Liver (tissue), 9 donors: Measurements from ENCODE around the gene MDN1. TPM values are rescaled to one million over a fixed set of nuclear protein-coding genes. Genes with fewer than 3 reads are reported as not detected.

Experiments used
- DNase-seq: peaks from one replicate; pipeline ENCODE4 v3.0.0-alpha.2; 2017; ENCODE audit warnings: low spot score
- H3K27ac ChIP-seq, 2 donors: one replicate each; pipeline ENCODE4 v1.7.0; 2013; ENCODE audit warnings: inconsistent platforms in 2 of 2, low read length in 2 of 2, control low read depth in 1 of 2, low read depth in 1 of 2, mild to moderate bottlenecking in 1 of 2
- H3K27me3 ChIP-seq, 4 donors: one replicate each; pipeline versions ENCODE4 v1.6.1 to v1.7.0; 2013; ENCODE audit warnings: low read length in 3 of 4, inconsistent platforms in 1 of 4, mild to moderate bottlenecking in 1 of 4, moderate library complexity in 1 of 4; ENCODE audit not compliant: control insufficient read depth in 4 of 4, insufficient read depth in 4 of 4
- H3K36me3 ChIP-seq, 4 donors: one replicate each; pipeline versions ENCODE4 v1.6.1 to v1.7.0; 2013; ENCODE audit warnings: low read length in 3 of 4, mild to moderate bottlenecking in 3 of 4, low read depth in 1 of 4, moderate library complexity in 1 of 4; ENCODE audit not compliant: control insufficient read depth in 4 of 4, insufficient read depth in 3 of 4
- H3K4me1 ChIP-seq, 4 donors: one replicate each; pipeline versions ENCODE4 v1.6.1 to v1.7.0; 2013; ENCODE audit warnings: low read length in 3 of 4, mild to moderate bottlenecking in 3 of 4, moderate library complexity in 1 of 4; ENCODE audit not compliant: control insufficient read depth in 4 of 4, insufficient read depth in 4 of 4
- H3K4me3 ChIP-seq, 3 donors: one replicate each; pipeline versions ENCODE4 v1.6.1 to v1.7.0; 2013; ENCODE audit warnings: low read length in 3 of 3, control low read depth in 1 of 3, low read depth in 1 of 3, mild to moderate bottlenecking in 1 of 3
- H3K9ac ChIP-seq, 2 donors: one replicate each; pipeline ENCODE4 v1.7.0; 2013; ENCODE audit warnings: low read length in 2 of 2, mild to moderate bottlenecking in 2 of 2, moderate library complexity in 2 of 2, control low read depth in 1 of 2, low read depth in 1 of 2
- H3K9me3 ChIP-seq, 4 donors: one replicate each; pipeline versions ENCODE4 v1.6.1 to v1.7.0; 2013; ENCODE audit warnings: low read length in 3 of 4; ENCODE audit not compliant: control insufficient read depth in 4 of 4
- ATF3 ChIP-seq: IDR thresholded peaks from 2 replicates; pipeline ENCODE4 v1.6.1; 2016; ENCODE audit warnings: antibody characterized with exemption
- FOXA1 ChIP-seq: IDR thresholded peaks from 2 replicates; pipeline ENCODE4 v1.6.1; 2016; ENCODE audit warnings: antibody characterized with exemption
- FOXA2 ChIP-seq: IDR thresholded peaks from 2 replicates; pipeline ENCODE4 v1.6.1; 2016; ENCODE audit warnings: antibody characterized with exemption
- GABPA ChIP-seq, 2 donors: IDR thresholded peaks in 1 of 2; conservative IDR thresholded peaks in 1 of 2; 2 replicates each; pipeline ENCODE4 v1.6.1; 2016; ENCODE audit warnings: antibody characterized with exemption in 2 of 2, mild to moderate bottlenecking in 1 of 2, moderate library complexity in 1 of 2
- HNF4A ChIP-seq, 2 donors: conservative IDR thresholded peaks; 2 replicates each; pipeline ENCODE4 v1.6.1; 2016; ENCODE audit warnings: antibody characterized with exemption in 2 of 2, mild to moderate bottlenecking in 2 of 2
- JUND ChIP-seq, 2 donors: IDR thresholded peaks; 2 replicates each; pipeline ENCODE4 v1.6.1; 2016; ENCODE audit warnings: antibody characterized with exemption in 2 of 2
- NR2F2 ChIP-seq: IDR thresholded peaks from 2 replicates; pipeline ENCODE4 v1.6.1; 2016; ENCODE audit warnings: antibody characterized with exemption
- RXRA ChIP-seq, 2 donors: IDR thresholded peaks; 2 replicates each; pipeline ENCODE4 v1.6.1; 2017 to 2018; ENCODE audit warnings: antibody characterized with exemption in 2 of 2, mild to moderate bottlenecking in 1 of 2
- SP1 ChIP-seq: IDR thresholded peaks from 2 replicates; pipeline ENCODE4 v1.6.1; 2018; ENCODE audit warnings: antibody characterized with exemption, mild to moderate bottlenecking
- YY1 ChIP-seq: IDR thresholded peaks from 2 replicates; pipeline ENCODE4 v1.6.1; 2016; ENCODE audit warnings: antibody characterized with exemption, mild to moderate bottlenecking
- WGBS: extraction: QIAGEN DNeasy Blood & Tissue Kit; methylation state at CpG from one replicate; pipeline ENCODE4 v1.1.7; 2013; 5-methylcytosine and 5-hydroxymethylcytosine counted together
- polyA plus RNA-seq, 2 donors: library from polyadenylated mRNA; stranded (reverse) in 1 of 2; unstranded in 1 of 2; fragments of 200-250 nt in 1 of 2; fragments of >200 nt in 1 of 2; fragmentation: Nextera tagmentation in 1 of 2; extraction: Ambion mirVana in 1 of 2; gene quantifications; one replicate each; pipeline versions ENCODE4 v1.2.1 to v1.2.3, GENCODE V29; 2013 to 2015
- total RNA-seq, 2 donors: library from RNA; depleted of rRNA; stranded (reverse); fragments of >200 nt; gene quantifications; one replicate each; pipeline ENCODE4 v1.2.3, GENCODE V29; 2014
- TF ChIP-seq, protein P1 (sequence below): fragments of 150-350 bp; IDR thresholded peaks from 2 replicates; pipeline ENCODE4 v1.5.1; 2017; ENCODE audit warnings: improper control_type of control experiment, low read depth, low read length; ENCODE audit not compliant: missing input control
- TF ChIP-seq, protein P2 (sequence below): IDR thresholded peaks from 2 replicates; pipeline ENCODE4 v1.6.1; 2016; ENCODE audit warnings: antibody characterized with exemption, mild to moderate bottlenecking
- donor health status: healthy.
- donor health status: healthy.
- donor health status: healthy.
- donor health status: healthy.
- donor health status: healthy.

The MDN1 gene
- total and polyA plus RNA-seq, 4 donors: 5.4 to 48.9 (median 22.8) TPM

GRCh38 chr6:89667872-89668556, 151.6 kb downstream of the MDN1 start:
- Histone ChIP-seq H3K4me1 (no peaks in the 10 kb centered on the region), H3K27me3 (no peaks in the 10 kb centered on the region), H3K36me3 (peaks cover 9 to 76% (median 62%) of the 10 kb centered on the region in 4 donors), H3K9ac (no peak overlapping the region), H3K27ac (no peak overlapping the region), H3K4me3 (no peak overlapping the region), H3K9me3 (no peaks in the 10 kb centered on the region)
- DNase-seq: no peak
- TF ChIP-seq NR2F2 (no peak), FOXA2 (no peak)
- 96% methylated on average over 5 of the region's 5 CpGs for WGBS

GRCh38 chr6:89662659-89663223, 156.9 kb downstream of the MDN1 start:
- Histone ChIP-seq H3K36me3 (peaks cover 12 to 75% (median 68%) of the 10 kb centered on the region in 4 donors), H3K9me3 (no peaks in the 10 kb centered on the region), H3K4me1 (no peaks in the 10 kb centered on the region), H3K9ac (no peak overlapping the region), H3K4me3 (no peak overlapping the region), H3K27me3 (no peaks in the 10 kb centered on the region), H3K27ac (no peak overlapping the region)
- DNase-seq: no peak
- WGBS: 96% methylated on average over 4 of the region's 4 CpGs
- TF ChIP-seq, protein P1, sequence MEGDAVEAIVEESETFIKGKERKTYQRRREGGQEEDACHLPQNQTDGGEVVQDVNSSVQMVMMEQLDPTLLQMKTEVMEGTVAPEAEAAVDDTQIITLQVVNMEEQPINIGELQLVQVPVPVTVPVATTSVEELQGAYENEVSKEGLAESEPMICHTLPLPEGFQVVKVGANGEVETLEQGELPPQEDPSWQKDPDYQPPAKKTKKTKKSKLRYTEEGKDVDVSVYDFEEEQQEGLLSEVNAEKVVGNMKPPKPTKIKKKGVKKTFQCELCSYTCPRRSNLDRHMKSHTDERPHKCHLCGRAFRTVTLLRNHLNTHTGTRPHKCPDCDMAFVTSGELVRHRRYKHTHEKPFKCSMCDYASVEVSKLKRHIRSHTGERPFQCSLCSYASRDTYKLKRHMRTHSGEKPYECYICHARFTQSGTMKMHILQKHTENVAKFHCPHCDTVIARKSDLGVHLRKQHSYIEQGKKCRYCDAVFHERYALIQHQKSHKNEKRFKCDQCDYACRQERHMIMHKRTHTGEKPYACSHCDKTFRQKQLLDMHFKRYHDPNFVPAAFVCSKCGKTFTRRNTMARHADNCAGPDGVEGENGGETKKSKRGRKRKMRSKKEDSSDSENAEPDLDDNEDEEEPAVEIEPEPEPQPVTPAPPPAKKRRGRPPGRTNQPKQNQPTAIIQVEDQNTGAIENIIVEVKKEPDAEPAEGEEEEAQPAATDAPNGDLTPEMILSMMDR: no peak
- TF ChIP-seq RXRA (IDR thresholded peaks at IDR 0.05) (no peak), ATF3 (no peak), YY1 (no peak), JUND (IDR thresholded peaks at IDR 0.05) (no peak), SP1 (no peak), HNF4A (conservative IDR thresholded peaks at IDR 0.05) (no peak), GABPA (IDR thresholded peaks at IDR 0.05 in 1 of 2, conservative IDR thresholded peaks at IDR 0.05 in 1 of 2) (no peak), FOXA1 (no peak), FOXA2 (no peak)
- TF ChIP-seq, protein P2, sequence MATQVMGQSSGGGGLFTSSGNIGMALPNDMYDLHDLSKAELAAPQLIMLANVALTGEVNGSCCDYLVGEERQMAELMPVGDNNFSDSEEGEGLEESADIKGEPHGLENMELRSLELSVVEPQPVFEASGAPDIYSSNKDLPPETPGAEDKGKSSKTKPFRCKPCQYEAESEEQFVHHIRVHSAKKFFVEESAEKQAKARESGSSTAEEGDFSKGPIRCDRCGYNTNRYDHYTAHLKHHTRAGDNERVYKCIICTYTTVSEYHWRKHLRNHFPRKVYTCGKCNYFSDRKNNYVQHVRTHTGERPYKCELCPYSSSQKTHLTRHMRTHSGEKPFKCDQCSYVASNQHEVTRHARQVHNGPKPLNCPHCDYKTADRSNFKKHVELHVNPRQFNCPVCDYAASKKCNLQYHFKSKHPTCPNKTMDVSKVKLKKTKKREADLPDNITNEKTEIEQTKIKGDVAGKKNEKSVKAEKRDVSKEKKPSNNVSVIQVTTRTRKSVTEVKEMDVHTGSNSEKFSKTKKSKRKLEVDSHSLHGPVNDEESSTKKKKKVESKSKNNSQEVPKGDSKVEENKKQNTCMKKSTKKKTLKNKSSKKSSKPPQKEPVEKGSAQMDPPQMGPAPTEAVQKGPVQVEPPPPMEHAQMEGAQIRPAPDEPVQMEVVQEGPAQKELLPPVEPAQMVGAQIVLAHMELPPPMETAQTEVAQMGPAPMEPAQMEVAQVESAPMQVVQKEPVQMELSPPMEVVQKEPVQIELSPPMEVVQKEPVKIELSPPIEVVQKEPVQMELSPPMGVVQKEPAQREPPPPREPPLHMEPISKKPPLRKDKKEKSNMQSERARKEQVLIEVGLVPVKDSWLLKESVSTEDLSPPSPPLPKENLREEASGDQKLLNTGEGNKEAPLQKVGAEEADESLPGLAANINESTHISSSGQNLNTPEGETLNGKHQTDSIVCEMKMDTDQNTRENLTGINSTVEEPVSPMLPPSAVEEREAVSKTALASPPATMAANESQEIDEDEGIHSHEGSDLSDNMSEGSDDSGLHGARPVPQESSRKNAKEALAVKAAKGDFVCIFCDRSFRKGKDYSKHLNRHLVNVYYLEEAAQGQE: no peak
